Measurements from ENCODE around the gene CAMTA1. TPM values are rescaled to one million over a fixed set of nuclear protein-coding genes. Genes with fewer than 3 reads are reported as not detected.

CAMTA1 gene
- polyA plus RNA-seq, 12 donors = 24.2 to 51.1 (median 44.7) TPM; not detected in 1

DNA sequence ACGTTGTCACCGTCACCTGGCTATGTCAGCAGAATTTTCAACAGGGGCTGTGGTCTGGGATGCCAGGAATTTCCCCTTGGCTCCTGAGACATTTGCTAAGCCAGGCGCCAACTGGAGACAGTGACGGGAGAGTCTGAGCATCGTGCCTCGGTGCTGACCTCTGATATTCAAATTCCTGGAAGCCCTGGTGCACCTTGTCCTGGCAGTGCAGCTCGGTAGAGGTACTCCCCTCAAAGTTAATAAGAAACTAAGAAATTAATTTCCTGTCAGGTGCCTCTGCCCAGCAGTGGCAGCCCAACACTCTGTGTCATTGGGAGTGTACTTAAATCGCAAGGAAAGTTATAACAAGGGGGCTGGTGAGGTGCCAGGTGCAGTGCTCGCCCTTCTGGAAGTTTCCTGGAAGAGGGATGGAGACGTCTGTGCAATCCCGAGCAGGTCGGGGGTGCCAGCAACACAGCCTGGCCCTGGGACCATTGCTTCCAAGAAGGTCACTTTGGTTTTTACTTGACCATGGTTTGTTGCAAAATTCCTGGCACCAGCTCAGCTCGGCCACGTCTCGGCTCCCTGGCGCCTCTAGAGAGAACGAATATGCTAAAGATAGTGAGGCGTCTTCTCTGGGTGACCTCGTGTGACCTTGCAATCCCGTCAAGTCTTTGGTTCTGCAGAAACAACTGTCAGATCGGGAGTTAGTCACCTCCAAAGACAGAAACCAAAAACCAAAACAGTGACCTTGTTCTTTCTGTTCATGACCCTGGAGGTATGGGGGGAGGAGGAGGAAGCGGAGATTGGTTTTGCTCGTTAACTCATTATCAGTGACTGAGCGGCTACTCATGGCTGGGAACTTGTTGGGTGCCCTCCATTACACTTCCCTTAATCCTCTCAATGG is 836.3 kb downstream of the CAMTA1 start:
- DNase-seq = no peak

DNA sequence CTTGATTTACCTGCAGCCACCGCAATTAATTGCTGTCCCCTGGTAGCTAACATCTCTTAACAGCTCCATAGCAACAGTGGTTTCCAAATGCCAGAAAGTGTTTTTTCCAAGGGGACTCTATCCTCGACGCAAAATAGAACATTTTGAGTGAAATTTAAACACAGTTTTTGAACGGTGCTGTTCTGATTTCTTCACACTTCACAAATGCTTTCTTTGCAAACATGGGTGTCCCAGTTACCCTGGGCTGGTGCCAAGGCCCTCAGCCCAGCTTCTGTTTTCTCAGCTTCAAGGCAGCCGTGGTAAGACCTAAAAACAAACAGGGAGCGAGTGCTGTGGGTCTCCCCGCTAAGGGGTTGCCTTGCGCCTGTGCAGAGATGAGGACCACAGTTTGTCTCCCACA is 838.6 kb downstream of the CAMTA1 start:
- no peak for DNase-seq

DNA sequence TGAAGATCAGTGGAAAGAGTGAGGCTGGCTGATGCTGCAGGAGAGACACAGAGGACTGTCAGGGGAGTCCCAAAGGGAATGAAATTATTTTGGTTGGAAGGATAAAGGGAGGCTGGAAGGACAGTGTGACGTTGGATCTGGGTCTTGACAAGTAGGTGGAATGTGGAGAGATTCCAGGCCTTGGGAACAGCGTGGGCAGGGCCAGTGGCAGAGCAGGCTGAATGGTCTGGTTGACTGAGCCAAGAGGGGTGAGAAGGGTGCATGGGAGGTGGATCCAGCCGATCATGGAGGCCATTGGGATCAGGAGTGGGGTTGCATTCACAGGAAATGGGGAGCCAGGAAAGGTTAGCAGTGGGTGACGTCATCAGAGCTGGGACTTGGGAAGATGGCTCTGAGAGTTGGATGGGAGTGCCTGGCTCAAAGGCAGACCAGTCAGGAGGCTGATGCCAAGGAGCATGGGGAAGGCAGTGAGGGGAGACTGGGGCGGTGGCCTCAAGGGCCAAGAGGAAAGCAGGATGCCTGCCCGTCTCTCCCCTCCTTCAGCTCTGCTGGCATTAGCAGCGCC is 839.6 kb downstream of the CAMTA1 start:
- no peak for DNase-seq

DNA sequence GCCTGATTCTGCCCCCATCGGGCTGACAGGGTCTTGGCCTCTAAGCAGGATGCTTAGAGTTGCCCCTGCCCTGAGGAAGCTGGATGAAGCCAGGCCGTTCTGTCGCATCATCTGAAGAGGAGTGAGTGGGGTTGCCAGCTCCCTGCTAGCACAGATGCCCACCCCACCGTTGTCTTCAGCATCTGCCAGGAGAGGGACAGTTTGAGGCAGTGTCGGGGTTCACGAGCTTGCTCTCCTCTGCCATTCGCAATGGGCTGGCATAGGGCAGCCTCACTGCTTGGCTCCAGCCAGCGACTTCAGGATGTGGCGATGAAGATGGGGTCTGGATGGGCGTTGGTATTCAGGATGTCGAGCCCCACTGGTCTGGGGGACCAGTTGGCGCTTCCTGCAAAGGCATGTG is 840.1 kb downstream of the CAMTA1 start:
- no peak for DNase-seq

DNA sequence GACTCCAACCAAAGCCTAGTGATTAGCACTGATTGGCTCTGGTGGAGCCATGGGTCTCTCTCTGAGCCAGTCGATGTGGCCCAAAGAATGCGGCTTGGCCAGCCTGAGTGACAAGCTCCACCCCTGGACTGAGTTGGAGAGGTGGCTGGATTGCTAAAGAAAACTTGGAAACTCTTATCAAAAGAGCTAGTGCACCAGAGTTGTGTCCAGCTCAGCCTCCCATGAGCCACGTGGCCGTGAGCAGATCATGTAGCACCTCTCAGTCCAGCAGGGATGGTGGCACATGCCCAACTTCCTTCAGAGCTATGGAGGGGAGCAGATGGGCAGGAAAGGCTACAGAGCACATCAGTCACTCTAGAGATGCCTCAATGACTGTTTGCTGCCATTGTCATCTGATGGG is 843.0 kb downstream of the CAMTA1 start:
- no peak for DNase-seq

DNA sequence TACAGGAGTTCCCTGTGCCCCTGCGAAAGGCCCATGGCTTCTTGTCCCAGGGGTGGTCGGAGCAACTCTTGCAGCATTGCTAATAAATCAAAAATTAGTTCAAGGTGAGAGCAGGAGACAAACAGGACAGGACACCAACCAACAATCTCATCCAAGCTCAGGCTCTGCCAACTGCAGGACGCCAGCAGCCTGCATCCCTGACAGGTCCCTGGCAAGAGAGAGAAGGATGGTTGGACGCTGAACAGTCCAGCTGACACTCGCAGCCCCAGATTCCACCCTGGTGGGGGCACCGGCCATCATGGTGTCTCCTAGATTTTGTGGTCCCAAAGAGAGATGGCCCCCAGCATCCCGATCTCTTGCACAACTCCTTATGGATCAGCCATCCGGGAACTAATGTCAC is 843.8 kb downstream of the CAMTA1 start:
- no peak for DNase-seq

DNA sequence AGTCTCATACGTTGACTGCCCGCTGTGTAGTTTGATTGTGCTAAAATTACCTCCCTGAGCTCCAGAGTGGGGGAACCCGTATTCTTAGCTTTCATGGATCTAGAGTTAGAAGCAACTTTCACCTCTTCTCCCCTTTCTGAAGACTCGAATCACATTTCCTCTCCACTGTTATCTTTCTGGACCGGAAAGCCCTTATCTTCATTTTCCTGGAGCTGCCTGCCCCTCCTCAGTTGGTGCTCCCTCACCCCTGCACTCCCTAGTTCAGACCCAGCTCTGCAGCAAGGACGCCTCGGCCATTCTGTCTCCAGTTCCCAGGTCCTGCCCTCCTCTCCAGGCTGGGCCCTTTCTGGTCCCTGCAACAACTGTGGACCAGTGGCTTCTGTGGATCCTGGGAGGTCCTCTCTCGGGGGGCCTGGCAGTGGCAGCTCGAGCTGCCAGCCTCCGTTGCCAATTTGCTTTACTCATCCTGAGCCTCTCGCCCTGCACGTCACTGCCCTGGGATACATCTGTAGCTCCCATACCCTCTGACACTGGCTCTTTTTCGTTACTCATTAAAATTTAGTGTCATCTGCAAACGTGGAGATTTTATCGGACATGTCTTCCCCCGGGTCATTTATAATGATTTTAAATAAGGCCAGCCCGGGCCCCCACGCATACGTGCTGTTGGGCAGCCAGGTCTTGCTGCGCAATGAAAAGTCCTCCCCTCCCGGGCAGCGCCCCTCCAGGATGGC is 844.4 kb downstream of the CAMTA1 start:
- no peak for DNase-seq

DNA sequence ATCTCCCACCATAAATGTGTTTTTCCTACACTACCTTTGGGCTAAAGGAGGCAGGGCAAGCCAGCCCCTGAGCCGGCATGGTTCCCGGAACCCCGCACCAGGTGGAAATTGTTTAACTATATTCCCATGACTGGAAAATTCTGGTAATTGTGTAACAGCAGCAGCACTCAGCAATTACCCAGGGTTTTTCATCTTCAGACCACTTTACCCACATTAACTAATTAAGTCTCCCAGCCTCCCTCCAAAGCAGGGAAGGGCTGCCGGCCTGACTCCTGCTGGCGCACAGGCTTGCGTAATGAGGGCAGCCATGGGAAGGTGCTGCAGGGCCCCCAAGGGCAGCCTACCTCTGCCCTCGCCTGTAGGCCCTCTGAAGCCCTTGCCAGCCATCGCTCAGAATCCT is 845.1 kb downstream of the CAMTA1 start:
- DNase-seq = no peak

DNA sequence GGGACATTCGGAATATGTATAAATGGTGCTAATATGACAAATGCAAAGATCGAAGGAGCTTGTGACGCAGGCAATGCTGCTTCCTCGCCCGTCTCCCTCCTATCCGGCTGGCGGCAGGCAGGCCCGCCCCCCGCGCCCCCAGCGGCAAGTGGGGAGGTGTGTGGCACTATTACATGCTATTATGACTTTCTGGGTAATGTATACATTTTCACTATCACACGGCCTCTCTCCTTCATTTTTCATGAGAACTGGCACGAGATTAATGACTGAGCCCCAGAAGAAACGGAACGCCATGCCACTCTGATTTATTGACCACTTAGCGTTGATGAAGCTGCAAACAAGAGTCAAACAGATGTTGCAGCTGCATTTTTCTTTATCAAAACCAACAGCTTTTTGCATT is 846.9 kb downstream of the CAMTA1 start:
- no peak for DNase-seq

DNA sequence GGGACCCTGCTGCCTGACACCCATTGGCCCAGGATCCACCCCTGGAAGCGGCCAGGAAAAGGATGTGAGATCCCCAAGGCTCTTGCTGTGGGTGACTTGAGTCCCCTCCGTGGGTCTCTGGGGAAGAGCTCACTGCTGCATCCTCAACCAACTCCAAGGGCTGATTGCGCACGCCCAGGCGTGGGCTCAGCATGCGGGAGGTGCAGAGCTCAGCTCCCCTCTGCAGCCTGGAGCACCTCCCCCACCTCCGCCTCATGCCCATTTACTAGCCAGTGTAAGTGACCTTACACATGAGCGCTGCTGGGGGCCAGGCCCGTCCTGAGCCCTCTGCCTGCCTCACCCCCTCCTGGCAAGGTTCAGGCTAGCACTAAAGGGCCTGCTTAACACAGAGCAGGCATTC is 847.4 kb downstream of the CAMTA1 start:
- DNase-seq = no peak

DNA sequence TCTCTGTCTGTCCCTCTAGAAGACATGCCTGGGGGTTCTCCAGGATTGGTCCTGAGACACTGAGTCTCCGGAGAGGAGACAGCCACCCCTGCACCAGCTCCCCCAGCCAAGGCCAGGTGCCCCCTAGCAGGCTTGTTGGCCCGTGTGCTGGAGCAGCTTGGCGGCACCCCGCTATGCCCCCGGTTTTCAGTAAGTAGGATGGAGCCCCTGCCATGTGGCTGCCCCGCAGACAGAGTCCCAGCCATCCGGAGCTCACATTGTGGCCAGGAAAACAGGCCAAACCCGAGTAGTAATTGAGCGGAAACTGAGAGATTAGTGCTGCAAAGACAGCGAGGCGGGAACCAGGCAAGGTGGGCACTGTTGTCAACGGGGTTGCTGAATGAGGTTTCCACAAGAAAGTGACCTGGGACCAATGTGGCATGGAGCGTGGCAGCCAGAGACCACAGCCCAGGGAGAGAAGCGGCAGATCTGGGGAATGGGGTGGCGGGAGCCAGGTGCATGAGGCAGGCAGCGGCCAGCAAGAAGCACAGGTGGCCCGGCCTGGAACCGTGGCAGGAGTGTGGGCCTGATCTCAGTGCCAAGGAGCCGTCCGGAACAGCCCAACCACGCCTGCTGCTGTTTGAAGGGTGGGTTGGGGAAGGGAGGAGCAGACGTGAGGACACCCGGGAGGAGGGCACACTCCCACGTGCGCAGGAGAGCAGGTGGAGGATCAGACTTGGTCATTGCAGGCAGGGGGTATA is 848.4 kb downstream of the CAMTA1 start:
- DNase-seq = no peak

DNA sequence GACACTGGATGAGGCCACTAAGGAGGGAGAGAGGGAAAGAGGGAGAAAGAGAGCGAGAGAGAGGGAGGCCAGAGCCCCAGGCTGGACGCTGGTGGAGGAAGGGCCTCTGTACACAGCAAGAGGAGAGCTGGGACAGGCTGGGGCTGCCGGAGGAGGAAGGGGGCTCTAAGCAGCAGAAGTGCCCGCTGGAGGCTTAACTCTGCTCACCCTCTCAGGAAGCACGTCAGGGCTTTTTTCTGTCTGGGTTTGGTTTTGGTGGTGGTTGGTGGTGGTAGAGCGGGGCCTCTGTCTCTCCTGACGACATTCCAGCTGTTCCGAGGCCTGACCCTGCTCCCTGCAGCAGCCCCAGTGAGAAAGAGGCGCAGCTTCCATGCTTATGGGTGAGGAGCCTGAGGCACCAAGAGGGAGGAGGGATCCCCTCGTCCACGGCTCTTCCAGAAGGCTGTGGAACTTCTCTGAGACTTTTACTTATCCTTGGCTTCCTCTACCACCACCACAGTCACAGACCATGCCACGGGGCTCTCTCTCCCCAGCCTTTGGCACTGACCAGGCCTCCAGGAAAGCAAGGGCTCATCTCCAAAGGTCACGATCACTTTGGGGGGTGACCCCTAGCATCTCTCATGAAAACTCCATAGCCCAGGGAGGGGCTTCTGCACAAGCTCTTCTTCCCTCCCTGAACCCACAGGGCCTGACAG is 849.4 kb downstream of the CAMTA1 start:
- no peak for DNase-seq

DNA sequence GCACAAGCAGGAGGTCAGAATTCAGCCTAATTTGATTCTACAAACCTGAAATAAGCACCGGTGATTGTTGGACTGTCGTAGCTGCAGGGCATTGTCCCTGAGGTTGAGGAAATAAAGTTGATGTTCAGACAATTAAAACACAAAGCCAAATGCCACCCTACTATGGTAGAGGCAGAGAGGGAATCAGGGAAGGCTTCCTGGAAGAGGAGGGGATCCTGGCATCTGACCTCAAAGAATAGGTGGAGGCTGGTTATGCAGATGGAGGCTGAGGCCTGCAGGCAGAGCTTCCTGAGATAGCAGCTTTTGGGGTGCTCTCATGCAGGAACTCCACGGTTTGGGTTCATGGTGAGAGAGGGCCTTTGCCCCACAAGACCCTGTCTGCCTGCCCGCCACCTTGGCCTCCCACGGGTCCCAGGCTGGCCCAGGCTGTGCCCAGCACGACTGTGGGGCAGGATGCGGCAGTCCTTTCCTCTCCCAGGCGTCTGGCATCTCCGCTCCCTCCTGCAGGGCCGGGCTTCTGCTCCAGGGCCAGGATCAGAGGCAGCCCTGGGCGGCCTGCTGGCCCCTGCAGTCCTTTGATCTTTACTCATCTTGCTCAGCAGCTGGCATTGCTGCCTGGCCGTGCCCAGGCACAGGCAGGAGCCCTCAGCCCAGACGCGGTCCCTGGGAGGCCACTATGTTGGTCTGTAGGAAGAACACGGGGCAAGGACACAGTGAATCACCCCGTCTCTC is 851.7 kb downstream of the CAMTA1 start:
- DNase-seq = no peak

DNA sequence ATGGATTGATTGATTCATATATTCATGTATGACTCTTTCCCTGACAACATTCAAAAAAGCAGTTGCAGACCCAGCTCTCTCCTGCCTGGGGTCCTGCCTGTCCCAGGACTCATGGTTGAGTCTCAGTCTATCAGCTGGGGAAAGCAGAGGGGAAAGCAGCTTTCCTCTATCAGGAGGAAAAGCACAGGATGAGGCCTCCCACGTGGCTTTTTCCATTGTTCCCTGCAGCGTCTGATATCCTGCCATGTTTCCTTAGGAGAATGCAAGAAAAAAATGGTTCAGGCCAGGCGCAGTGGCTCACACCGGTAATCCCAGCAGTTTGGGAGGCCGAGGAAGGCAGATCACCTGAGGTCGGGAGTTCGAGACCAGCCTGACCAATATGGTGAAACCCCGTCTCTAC is 852.8 kb downstream of the CAMTA1 start:
- DNase-seq = no peak

DNA sequence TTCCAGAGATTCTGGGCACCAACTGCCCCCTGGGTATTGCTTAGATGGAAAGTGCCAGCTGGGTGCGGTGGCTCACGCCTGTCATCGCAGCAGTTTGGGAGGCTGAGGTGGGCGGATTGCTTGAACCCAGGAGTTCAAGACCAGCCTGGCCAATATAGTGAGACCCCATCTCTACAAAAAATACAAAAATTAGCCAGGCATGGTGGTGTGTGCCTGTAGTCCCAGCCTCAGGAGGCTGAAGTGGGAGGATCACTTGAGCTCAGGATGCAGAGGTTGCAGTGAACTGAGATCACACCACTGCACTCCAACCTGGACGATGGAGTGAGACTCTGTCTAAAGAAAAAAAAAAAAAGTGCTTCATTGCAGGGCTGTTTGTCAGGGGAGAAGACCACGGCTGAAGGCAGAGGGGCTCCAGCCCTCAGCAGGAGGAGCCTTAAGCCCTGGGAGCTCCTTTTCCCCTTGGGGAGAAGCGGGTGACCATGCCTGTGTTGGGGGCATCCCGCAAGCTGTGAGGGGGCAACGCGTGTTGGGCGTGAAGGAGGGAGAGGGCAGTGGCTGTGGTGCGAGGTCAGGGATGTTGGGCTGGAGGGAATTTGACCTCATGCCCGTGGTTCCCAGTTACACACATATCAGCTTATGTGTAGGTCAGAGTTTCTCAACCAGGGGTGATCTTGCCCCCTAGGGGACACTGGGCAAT is 854.3 kb downstream of the CAMTA1 start:
- no peak for DNase-seq

DNA sequence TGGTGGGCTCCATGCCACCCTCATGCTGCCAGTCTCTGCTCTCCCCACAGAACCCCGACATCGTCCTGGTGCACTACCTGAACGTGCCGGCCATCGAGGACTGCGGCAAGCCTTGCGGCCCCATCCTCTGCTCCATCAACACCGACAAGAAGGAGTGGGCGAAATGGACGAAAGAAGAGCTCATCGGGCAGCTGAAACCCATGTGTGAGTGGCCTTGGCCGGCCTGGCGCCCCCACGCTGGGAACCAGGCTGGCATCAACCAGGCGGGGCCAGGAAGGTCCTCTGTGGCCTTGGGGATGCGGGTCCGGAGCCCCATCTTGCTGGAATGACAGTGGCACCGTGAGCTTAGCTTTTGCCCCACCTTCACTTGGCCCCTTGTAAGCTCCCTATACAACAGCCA is 855.1 kb downstream of the CAMTA1 start:
- DNase-seq = no peak

DNA sequence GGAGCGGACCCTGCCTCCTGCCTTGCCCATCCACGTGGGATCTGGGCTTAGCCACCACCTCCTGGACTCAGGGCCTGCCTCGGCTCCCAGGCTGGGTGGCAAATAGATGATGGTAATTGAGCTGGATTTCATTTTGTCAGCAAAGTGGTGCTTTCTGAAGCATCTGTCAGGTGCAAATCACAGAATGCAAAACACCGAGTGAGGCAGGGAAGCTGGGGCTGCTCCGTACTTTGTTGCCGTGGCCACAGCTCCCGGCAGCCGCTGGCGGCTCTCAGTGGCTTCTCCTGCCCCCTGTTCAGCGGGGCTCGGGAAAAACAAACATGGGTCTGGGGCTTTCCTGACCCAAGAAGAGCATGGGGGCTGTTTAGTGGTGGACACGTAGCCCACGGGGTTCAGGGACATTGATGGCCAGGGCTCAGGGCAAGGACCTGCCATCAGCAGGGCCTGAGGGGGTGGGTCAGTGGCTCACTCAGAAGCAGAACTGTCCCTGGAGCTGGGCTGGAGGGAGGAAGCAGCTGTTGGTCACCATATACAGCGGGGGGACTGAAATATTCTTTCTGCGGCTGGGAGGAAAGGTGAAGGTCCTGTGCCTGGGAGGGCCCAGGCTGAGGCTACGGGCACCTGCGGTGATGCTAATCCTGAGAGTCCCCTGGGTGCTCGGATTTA is 855.8 kb downstream of the CAMTA1 start:
- DNase-seq = no peak

DNA sequence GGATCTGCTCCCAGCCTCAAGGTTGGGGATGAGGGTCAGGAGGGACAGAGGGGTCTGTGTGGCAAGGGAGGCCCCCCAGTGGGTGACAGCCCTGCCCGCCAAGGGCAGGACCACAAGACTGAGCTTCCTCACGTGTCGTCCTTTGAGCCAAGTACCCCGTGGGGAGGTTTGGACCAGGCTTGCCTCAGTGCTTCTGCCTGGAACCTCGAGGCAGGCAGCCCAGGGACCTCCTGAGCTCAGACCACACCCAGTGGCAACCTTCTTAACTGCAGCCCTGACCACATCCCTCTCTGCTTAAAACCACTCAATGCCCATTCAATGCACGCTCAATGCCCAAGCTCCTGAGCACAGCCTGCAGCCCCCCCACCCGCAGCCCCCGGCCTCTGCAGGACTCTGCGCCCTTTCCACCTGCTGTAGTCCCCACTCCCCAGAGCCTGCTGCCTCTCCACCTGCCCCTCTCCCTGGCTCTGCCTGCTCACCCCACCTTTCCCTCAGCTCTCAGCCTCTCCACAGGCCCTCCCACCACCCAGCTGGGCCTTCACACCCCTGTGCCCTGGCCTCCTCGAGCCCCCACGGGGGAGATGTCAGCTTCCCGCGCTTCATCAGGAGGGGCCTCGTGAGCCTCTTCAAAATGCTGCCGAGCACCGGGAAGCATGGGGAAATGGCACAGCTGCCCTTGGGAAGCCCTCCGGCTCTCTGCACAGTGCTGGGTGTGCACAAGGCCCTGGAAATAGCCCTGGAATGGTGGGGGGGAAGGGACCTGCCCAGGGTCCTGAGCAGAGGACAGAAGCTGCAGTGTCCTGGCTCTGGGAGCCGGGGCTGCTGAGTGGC is 856.5 kb downstream of the CAMTA1 start:
- DNase-seq = no peak

DNA sequence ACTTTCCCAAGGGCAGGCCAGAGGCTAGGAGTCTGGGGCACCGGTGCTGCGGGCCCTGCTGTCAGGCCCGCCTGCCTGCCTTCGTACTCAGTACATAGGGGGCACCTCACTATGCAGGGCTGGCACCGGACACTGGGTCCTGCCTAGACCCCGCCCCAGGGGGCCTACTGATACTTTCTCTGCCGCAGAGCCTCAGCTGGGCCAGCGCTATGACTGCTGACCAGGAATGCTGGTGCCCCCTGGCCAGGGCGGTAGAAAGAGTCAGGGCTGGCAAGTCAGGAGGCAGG is 857.1 kb downstream of the CAMTA1 start:
- DNase-seq = no peak

Data from muscle of arm (tissue), 12 donors.